Measurements from ENCODE around the gene RHBDF1. TPM values are rescaled to one million over a fixed set of nuclear protein-coding genes. Genes with fewer than 3 reads are reported as not detected.
A peak's percentile ranks its signal among the peaks of the same experiment; 100 is the strongest.

Gene RHBDF1
- total and polyA plus RNA-seq, 4 donors: 26.6 to 51.2 (median 29.9) TPM

DNA sequence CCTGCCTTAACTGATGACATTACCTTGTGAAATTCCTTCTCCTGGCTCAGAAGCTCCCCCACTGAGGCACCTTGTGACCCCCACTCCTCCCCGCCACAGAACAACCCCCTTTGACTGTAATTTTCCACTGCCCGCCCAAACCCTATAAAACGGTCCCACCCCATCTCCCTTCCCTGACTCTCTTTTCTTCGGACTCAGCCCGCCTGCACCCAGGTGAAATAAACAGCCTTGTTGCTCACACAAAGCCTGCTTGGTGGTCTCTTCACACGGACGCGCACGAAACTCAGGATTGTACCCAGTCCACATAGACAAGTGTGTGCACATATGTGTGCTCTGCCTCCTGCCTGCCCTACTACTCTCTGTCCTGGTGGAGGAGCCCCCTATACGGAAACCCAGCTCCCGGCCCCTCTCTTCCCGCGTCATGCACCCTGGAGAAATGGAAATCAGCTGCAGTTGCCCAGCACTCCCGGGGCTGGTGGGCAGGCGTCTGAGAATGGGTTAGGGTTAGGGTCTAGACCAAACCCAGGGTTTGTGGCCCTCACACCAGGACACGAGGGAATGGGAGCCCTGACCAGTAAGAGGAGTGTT lies 2.4 kb upstream of the RHBDF1 start:
- DNase-seq (no peak), ATAC-seq (ENCODE audit: insufficient read depth, low FRiP score) (no peak)
- peak overlapping the region; percentile 55 to 96 for H3K27ac ChIP-seq (ENCODE audit: low read depth in 1 of 2, low read length in 1 of 2)
- peaks cover 0 to 6% (median 2%) of the 10 kb centered on the region in 4 donors for H3K36me3 ChIP-seq (ENCODE audit: control insufficient read depth in 4 of 4, insufficient read depth in 4 of 4, low read length in 4 of 4)
- H3K27me3 ChIP-seq (ENCODE audit: control insufficient read depth in 3 of 3, insufficient read depth in 3 of 3, low read length in 2 of 3): no peaks in the 10 kb centered on the region
- H3K4me3 ChIP-seq: no peak overlapping the region
- WGBS, 2 donors: 88 to 91% methylated on average over 16 of the region's 16 CpGs
- H3K9me3 ChIP-seq (ENCODE audit: control insufficient read depth in 4 of 4, insufficient read depth in 3 of 4, low read length in 3 of 4): no peaks in the 10 kb centered on the region
- TF ChIP-seq, protein P1, sequence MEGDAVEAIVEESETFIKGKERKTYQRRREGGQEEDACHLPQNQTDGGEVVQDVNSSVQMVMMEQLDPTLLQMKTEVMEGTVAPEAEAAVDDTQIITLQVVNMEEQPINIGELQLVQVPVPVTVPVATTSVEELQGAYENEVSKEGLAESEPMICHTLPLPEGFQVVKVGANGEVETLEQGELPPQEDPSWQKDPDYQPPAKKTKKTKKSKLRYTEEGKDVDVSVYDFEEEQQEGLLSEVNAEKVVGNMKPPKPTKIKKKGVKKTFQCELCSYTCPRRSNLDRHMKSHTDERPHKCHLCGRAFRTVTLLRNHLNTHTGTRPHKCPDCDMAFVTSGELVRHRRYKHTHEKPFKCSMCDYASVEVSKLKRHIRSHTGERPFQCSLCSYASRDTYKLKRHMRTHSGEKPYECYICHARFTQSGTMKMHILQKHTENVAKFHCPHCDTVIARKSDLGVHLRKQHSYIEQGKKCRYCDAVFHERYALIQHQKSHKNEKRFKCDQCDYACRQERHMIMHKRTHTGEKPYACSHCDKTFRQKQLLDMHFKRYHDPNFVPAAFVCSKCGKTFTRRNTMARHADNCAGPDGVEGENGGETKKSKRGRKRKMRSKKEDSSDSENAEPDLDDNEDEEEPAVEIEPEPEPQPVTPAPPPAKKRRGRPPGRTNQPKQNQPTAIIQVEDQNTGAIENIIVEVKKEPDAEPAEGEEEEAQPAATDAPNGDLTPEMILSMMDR (IDR thresholded peaks at IDR 0.05; ENCODE audit: control extremely low read depth, extremely low read depth): no peak
- peaks cover 9 to 58% (median 43%) of the 10 kb centered on the region in 5 donors for H3K4me1 ChIP-seq (ENCODE audit: control insufficient read depth in 5 of 5, insufficient read depth in 5 of 5, low read length in 5 of 5)
- H3K9ac ChIP-seq (ENCODE audit: insufficient read depth in 1 of 2, low read length in 2 of 2): no peak overlapping the region

DNA sequence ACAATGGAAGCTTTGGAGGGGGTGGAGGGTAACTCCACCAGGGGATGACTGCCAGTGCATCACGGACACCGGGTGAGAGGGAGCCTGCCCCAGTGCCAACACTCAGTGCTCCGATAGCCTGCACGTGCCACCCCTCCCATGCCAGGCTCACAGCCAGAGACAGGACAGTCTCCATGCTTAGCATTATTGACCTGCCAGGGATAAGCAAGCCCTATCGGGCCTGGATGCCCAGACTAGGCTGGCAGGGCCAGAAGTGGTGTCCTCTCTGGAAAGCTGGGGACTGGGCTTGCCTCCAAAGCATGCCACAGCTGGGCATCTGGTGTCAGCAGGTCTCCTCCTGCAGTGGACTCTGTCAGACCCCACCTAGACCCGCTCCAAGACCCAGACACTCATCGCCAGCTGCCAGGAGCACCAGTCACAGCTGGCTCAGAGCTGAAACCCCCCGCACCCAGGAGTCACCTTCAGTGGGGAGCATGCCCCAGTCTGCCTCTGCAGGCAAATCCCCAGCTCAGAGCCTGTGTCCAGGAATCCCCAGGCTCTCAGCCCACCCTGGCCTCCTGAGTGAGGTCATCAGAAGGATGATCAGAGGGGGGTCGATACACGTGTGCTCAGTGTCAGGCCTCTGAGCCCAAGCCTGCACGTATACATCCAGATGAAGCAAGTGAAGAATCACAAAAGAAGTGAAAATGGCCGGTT lies 1.8 kb upstream of the RHBDF1 start:
- Histone ChIP-seq H3K27ac (ENCODE audit: low read depth in 1 of 2, low read length in 1 of 2) (peak overlapping the region in 1 of 2 donors; percentile 95), H3K9me3 (ENCODE audit: control insufficient read depth in 4 of 4, insufficient read depth in 3 of 4, low read length in 3 of 4) (no peaks in the 10 kb centered on the region), H3K36me3 (ENCODE audit: control insufficient read depth in 4 of 4, insufficient read depth in 4 of 4, low read length in 4 of 4) (no peaks in the 10 kb centered on the region), H3K9ac (ENCODE audit: insufficient read depth in 1 of 2, low read length in 2 of 2) (no peak overlapping the region), H3K4me3 (no peak overlapping the region), H3K27me3 (ENCODE audit: control insufficient read depth in 3 of 3, insufficient read depth in 3 of 3, low read length in 2 of 3) (no peaks in the 10 kb centered on the region), H3K4me1 (ENCODE audit: control insufficient read depth in 5 of 5, insufficient read depth in 5 of 5, low read length in 5 of 5) (peaks cover 9 to 58% (median 43%) of the 10 kb centered on the region in 5 donors)
- DNase-seq (no peak), ATAC-seq (ENCODE audit: insufficient read depth, low FRiP score) (no peak)
- TF ChIP-seq, protein P1 (IDR thresholded peaks at IDR 0.05; ENCODE audit: control extremely low read depth, extremely low read depth): no peak
- 71 to 75% methylated on average over 12 of the region's 12 CpGs for WGBS, 2 donors

DNA sequence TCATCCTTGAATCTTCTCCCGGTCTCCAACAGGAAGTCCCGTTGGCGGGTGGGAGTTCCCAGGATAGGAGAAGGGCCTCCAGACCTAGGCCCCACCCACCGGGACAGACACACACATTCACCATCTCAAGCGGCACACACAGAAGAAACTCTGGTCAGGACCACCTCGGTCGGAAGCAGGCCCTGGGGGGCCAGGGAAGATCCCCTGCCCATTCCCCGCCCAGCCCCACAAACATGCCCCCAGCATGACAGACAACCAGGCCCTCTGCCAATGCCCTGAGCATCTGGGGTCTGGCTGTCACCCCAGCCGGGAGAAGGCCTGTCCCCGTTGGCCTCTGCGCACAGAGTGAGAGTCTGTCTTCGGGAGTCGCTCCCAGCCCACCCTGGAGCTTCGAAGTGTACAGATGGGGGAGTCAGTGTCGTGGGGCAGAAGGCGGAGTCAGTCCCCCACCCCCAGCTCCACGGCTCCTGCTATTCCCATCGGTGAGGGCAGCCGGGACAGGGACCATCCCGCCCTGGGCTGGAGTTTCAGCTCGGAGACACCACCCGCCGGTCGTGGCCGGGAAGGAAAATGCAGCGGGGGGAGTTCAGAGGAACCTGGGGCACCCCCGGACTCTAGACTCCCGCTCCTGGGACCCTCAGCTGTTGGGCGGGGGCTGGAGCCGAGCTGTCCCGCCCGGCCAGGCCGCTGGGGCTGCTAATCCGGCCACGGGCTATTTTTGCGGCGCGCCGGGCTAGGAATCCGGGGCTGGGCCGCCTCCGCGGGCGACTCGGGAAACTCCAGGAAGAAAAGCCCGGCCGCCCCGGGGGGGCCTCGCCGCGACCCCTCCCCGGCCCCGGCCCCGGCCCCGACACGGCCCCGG lies 660 bp downstream of the RHBDF1 start:
- TF ChIP-seq, protein P1 (IDR thresholded peaks at IDR 0.05; ENCODE audit: control extremely low read depth, extremely low read depth): no peak
- peak overlapping the region; percentile 69 for H3K4me3 ChIP-seq
- H3K36me3 ChIP-seq (ENCODE audit: control insufficient read depth in 4 of 4, insufficient read depth in 4 of 4, low read length in 4 of 4): no peaks in the 10 kb centered on the region
- 10 to 24% methylated on average over 43 to 57 of the region's 57 CpGs for WGBS, 2 donors
- H3K9ac ChIP-seq (ENCODE audit: insufficient read depth in 1 of 2, low read length in 2 of 2): peak overlapping the region; percentile 25 to 58
- DNase-seq (peak; percentile 87 to 91 (median 87)), ATAC-seq (ENCODE audit: insufficient read depth, low FRiP score) (peak; percentile 34)
- peak overlapping the region; percentile 64 to 78 for H3K27ac ChIP-seq (ENCODE audit: low read depth in 1 of 2, low read length in 1 of 2)
- H3K27me3 ChIP-seq (ENCODE audit: control insufficient read depth in 3 of 3, insufficient read depth in 3 of 3, low read length in 2 of 3): no peaks in the 10 kb centered on the region
- no peaks in the 10 kb centered on the region for H3K9me3 ChIP-seq (ENCODE audit: control insufficient read depth in 4 of 4, insufficient read depth in 3 of 4, low read length in 3 of 4)
- peaks cover 6 to 47% (median 41%) of the 10 kb centered on the region in 5 donors for H3K4me1 ChIP-seq (ENCODE audit: control insufficient read depth in 5 of 5, insufficient read depth in 5 of 5, low read length in 5 of 5)

All from lung (tissue), 12 donors.